GM12872 (cell line): ENCODE data around the gene C1QTNF5.

Source experiments
- TF ChIP-seq, protein P1 (sequence below): IDR thresholded peaks from 3 replicates; pipeline ENCODE4 v1.5.1; 2011; ENCODE audit warnings: low read depth, mild to moderate bottlenecking, low read length, moderate library complexity; ENCODE audit not compliant: insufficient read depth

Gene C1QTNF5

DNA sequence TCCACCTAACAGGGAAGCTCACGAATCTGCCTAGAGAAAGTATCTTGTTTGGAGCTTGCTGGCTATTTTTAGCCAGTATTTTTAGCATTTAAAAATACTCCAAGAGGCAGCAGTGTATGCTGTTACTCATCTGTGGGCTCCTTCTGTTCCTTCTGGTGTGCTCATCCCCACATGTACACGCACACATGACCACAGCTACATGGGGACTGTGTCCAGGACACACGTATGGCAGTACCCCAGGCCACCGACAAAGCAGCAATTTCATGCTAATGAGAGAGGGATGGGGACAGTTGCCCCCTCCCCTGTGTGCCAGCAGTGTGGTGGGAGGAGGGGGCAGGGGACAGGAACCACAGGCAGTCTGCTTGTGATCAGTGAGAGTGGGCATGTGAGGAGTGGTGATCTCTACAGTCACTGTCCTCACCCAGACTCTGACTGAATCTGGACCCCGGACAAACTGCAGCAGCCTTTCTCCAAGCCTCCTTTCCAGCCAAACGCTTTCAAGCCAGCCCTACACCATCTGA lies 24.4 kb upstream of the C1QTNF5 start:
- TF ChIP-seq, protein P1, sequence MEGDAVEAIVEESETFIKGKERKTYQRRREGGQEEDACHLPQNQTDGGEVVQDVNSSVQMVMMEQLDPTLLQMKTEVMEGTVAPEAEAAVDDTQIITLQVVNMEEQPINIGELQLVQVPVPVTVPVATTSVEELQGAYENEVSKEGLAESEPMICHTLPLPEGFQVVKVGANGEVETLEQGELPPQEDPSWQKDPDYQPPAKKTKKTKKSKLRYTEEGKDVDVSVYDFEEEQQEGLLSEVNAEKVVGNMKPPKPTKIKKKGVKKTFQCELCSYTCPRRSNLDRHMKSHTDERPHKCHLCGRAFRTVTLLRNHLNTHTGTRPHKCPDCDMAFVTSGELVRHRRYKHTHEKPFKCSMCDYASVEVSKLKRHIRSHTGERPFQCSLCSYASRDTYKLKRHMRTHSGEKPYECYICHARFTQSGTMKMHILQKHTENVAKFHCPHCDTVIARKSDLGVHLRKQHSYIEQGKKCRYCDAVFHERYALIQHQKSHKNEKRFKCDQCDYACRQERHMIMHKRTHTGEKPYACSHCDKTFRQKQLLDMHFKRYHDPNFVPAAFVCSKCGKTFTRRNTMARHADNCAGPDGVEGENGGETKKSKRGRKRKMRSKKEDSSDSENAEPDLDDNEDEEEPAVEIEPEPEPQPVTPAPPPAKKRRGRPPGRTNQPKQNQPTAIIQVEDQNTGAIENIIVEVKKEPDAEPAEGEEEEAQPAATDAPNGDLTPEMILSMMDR: no peak

DNA sequence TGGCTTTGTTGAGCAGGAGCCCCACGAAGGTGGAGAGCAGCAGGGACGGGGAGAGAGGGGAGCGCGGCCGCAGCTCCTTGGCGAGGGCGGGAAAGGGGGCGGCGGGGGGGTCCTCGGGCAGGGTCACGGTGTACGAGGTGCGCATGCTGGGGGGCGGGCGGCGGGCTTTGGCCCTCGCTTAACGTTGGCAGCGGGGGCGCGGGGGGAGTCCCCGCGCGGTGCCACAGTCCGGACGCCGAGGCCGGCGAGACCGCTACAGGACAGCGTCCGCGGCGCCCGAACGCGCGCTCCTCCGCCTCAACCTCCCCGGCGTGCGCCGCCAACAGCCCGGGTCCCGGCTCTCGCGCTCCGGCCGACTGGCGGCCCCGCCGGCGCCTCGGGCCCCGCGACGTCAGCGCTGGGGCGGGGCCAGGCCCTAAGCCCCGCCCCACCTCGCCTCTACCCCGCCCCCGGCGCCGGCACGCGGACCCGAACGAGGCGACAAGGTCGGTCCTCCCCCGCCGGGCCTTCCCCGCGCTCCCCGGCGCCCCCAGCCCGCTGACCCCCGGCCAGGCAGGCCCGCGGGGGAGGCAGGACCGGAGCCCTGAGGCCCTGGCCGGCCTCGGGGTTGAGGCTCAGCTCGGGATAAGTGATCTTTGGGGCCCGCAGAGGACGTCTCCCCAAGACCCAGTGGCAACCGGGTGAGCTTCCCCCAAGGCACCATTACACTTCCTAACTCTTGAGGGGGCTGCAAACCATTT lies 23.3 kb upstream of the C1QTNF5 start:
- TF ChIP-seq, protein P1: no peak

DNA sequence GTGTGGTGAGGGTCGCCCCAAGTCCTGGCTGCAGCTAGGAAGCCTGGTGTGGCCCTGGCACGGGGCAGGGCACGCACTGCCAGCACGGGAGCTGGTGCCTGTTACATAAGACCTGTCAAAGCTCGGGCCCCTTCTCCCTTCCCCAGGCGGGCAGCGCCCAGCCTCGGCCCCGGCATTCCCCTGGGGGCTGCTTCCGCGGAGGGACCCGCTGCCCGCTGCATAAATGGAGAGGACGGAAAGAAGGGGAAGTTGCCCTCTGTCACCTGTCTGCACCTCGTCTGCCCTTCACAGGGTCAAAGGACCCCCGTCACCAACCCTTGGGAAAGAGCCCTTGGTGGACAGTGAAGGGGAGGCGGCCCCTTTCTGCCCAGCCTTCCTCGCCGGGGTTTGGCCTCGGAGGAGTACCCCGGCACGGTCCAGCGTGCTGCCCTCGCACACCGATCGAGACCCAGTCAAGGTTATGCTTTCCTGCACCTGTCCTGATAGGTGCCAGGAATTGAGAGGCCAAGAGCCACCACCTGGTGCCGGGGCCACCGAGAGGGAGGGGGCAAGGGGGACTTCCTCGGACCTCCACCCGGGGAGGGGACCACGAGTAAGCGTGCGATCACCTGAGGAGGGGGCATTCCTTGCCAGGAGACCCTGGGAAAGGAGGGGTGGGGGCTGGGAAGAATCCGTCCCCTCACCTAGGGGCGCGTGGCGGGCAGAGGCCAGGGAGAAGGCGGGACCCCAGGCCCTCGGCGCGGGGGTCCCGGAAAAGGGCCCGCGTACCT lies 22.6 kb upstream of the C1QTNF5 start:
- TF ChIP-seq, protein P1: no peak

DNA sequence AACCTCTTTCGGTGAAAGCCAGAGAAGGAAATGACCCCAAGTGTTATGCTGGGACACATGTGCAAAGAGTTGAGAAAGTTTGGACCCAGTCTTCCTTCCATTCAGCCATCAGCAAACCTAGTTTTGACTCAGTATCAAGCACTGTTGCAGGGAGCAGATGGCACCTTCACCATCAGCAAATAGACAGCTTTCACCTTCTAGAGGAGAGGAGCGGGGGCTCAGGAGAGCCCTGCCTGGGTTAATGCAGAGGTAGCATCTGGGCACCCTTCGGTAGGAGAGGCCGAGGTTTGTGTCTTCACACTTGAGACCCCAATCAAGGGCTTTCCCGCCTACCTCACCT lies 22.0 kb upstream of the C1QTNF5 start:
- TF ChIP-seq, protein P1: no peak

DNA sequence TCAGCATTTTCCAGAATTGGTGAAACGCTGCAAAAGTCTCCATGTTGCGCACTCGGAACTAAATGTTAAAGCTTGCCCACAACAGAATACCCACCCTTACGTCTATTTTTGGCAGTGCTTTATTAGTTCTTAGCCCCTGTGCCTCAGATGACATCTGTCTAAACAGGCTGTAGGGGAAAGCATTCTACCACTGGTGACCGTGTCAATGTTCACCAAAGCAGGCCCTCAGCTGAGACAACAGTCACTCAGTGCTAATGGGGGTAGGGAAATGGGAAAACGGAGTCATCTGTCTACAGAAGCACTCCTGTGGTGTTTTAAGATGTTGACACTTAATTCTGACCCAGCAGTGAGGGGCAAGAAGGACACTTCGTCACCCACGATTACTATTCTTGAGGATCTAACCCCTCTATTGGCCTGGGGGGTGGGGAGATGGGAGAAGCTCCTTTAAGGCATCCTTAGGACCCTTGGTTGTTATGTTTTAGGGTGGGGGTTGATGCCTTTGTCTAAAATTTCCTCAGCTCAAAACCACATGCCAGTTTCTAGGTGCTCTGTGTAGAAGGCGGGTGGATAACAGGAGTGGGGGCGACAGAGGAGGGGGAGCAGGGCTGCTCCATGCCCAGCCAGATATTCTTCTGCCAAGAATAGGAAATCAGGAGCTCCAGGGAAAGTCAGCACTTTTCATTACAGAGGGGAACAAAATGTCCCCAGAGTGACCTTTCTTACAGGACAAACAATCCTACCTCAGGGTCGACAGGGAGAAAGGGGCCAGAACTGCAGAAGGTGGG lies 21.4 kb upstream of the C1QTNF5 start:
- TF ChIP-seq, protein P1: no peak

DNA sequence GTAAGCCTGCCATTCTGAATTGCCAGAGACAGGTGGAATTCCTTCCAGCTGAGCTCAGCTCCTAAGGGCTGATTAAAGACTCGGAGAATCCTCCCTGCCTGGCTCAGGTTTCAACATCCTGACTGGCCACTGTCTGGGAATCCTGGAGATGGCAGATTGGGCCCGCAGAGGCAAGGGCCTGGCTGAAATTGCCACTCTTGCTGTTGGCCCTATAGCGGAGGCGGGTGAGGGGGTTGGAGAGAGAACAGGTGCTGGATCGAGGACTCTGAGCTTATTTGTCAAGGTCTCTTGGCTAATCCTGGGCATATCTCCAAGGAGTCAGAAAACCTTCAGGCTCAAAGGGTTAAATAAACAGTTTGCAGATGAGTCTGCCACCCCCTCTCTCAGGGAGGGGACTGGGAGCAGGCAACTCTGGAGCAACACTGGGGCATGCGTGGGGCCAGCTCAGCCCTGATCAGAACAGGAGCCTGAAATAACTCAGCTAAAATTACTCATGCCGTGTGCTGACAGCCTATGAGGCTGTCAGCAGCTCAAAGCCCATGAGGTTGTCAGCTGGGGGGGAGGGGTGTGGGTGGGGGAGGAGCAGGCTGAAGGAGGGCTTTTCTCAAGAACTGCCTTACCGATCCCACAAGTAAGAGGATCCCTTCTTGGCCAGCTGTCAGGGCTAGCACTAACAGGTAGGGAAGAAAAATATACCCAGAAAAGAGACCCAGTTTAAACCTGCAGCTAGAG lies 20.5 kb upstream of the C1QTNF5 start:
- TF ChIP-seq, protein P1: no peak
